ENCODE results near the gene CXorf58.
"Not testable (repeated sequence)": the region's sequence is repeated elsewhere in the genome, so short reads cannot be mapped to it uniquely, and the experiment has no call there.

The CXorf58 gene

GRCh38 chrX:23896539-23896938 lies 11.3 kb upstream of the CXorf58 start:
- H3K4me1 ChIP-seq (ENCODE audit: control insufficient read depth, insufficient read depth, low read depth, low read length); H3K14ac ChIP-seq (ENCODE audit: low read length in 2 of 2); H2AK5ac ChIP-seq (ENCODE audit: low read length, severe bottlenecking); H4K8ac ChIP-seq (ENCODE audit: low read length); H3K4me3 ChIP-seq (ENCODE audit: insufficient read depth in 1 of 2, low read depth in 1 of 2, low read length in 2 of 2); H3K79me1 ChIP-seq (replicated peaks; ENCODE audit: low read length, poor library complexity, severe bottlenecking); H3K27ac ChIP-seq (ENCODE audit: low read length, poor library complexity, severe bottlenecking); H2BK12ac ChIP-seq (ENCODE audit: low read length in 2 of 2); H2BK5ac ChIP-seq (ENCODE audit: low read depth, low read length, poor library complexity, severe bottlenecking); H2BK120ac ChIP-seq (ENCODE audit: low read depth, low read length); H2BK15ac ChIP-seq (ENCODE audit: low read depth, poor library complexity, severe bottlenecking); DNase-seq; H3K36me3 ChIP-seq (ENCODE audit: control insufficient read depth in 1 of 2, insufficient read depth in 2 of 2, low read depth in 1 of 2, low read length in 2 of 2); H2AFZ ChIP-seq (ENCODE audit: low read depth, low read length); H3K27me3 ChIP-seq (ENCODE audit: control insufficient read depth in 1 of 2, insufficient read depth in 1 of 2, low read length in 2 of 2); H4K91ac ChIP-seq (ENCODE audit: low read length); H3K4ac ChIP-seq (ENCODE audit: low read depth in 1 of 2, low read length in 2 of 2); H3K4me2 ChIP-seq (ENCODE audit: low read length, poor library complexity, severe bottlenecking); H3K9me3 ChIP-seq (ENCODE audit: control insufficient read depth, low read length); H3K18ac ChIP-seq (ENCODE audit: low read depth in 1 of 2, low read length in 2 of 2); H3K23ac ChIP-seq (ENCODE audit: low read length in 2 of 2): not testable (repeated sequence)
- 100% methylated on average over 2 of the region's 4 CpGs for WGBS
- H3K9ac ChIP-seq (ENCODE audit: low read length) = peak overlapping the region; percentile 77

DNA sequence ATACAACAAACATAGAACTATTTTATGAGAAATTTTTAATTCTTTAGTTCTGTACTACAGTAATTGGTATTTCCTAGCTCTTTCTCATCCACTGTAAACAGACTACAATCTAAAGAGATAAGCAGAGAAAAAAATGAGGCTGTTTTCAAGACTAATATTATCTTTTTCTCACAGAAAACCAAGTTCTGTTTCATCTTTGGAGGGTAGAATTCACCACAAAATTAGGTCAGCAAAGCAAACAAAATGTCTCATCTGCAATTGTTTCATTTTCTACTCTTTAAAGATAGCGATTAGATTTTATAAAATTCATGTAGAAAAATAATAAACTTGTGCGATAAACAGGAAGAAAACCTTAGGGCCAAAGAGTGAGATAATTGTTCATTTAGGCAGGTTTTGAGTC lies 10.8 kb upstream of the CXorf58 start:
- Histone ChIP-seq H3K4ac (ENCODE audit: low read depth in 1 of 2, low read length in 2 of 2) (no peak overlapping the region), H3K18ac (ENCODE audit: low read depth in 1 of 2, low read length in 2 of 2) (no peak overlapping the region), H3K36me3 (ENCODE audit: control insufficient read depth in 1 of 2, insufficient read depth in 2 of 2, low read depth in 1 of 2, low read length in 2 of 2) (no peaks in the 10 kb centered on the region), H2BK120ac (ENCODE audit: low read depth, low read length) (no peak overlapping the region), H4K8ac (ENCODE audit: low read length) (no peak overlapping the region), H3K9ac (ENCODE audit: low read length) (peak overlapping the region; percentile 77), H3K9me3 (ENCODE audit: control insufficient read depth, low read length) (no peaks in the 10 kb centered on the region), H2BK5ac (ENCODE audit: low read depth, low read length, poor library complexity, severe bottlenecking) (no peak overlapping the region), H3K79me1 (replicated peaks; ENCODE audit: low read length, poor library complexity, severe bottlenecking) (no peaks in the 10 kb centered on the region), H3K4me1 (ENCODE audit: control insufficient read depth, insufficient read depth, low read depth, low read length) (peaks cover 6% of the 10 kb centered on the region), H3K4me3 (ENCODE audit: insufficient read depth in 1 of 2, low read depth in 1 of 2, low read length in 2 of 2) (no peak overlapping the region), H2AFZ (ENCODE audit: low read depth, low read length) (no peak overlapping the region), H2AK5ac (ENCODE audit: low read length, severe bottlenecking) (no peak overlapping the region), H3K27me3 (ENCODE audit: control insufficient read depth in 1 of 2, insufficient read depth in 1 of 2, low read length in 2 of 2) (no peaks in the 10 kb centered on the region), H3K14ac (ENCODE audit: low read length in 2 of 2) (no peak overlapping the region), H3K4me2 (ENCODE audit: low read length, poor library complexity, severe bottlenecking) (no peak overlapping the region), H3K27ac (ENCODE audit: low read length, poor library complexity, severe bottlenecking) (no peak overlapping the region), H2BK12ac (ENCODE audit: low read length in 2 of 2) (no peak overlapping the region), H3K23ac (ENCODE audit: low read length in 2 of 2) (no peak overlapping the region), H4K91ac (ENCODE audit: low read length) (no peak overlapping the region), H2BK15ac (ENCODE audit: low read depth, poor library complexity, severe bottlenecking) (no peak overlapping the region)
- DNase-seq = no peak
- no CpG with 5 or more reads among the region's 2 CpGs for WGBS

- peak overlapping the region; percentile 31 for H2BK5ac ChIP-seq (ENCODE audit: low read depth, low read length, poor library complexity, severe bottlenecking)
- H2BK120ac ChIP-seq (ENCODE audit: low read depth, low read length) = no peak overlapping the region
- no peaks in the 10 kb centered on the region for H3K9me3 ChIP-seq (ENCODE audit: control insufficient read depth, low read length)
- no peak overlapping the region for H3K4me2 ChIP-seq (ENCODE audit: low read length, poor library complexity, severe bottlenecking)
- no peak overlapping the region for H4K8ac ChIP-seq (ENCODE audit: low read length)
- H2BK15ac ChIP-seq (ENCODE audit: low read depth, poor library complexity, severe bottlenecking) = no peak overlapping the region
- H2AFZ ChIP-seq (ENCODE audit: low read depth, low read length) = no peak overlapping the region
- peaks cover 1% of the 10 kb centered on the region for H3K79me1 ChIP-seq (replicated peaks; ENCODE audit: low read length, poor library complexity, severe bottlenecking)
- no peak overlapping the region for H2AK5ac ChIP-seq (ENCODE audit: low read length, severe bottlenecking)
- no peak overlapping the region for H2BK12ac ChIP-seq (ENCODE audit: low read length in 2 of 2)
- DNase-seq = peak; percentile 71
- H3K14ac ChIP-seq (ENCODE audit: low read length in 2 of 2) = no peak overlapping the region
- no peak overlapping the region for H4K91ac ChIP-seq (ENCODE audit: low read length)
- H3K36me3 ChIP-seq (ENCODE audit: control insufficient read depth in 1 of 2, insufficient read depth in 2 of 2, low read depth in 1 of 2, low read length in 2 of 2) = no peaks in the 10 kb centered on the region
- H3K4me3 ChIP-seq (ENCODE audit: insufficient read depth in 1 of 2, low read depth in 1 of 2, low read length in 2 of 2) = no peak overlapping the region
- H3K23ac ChIP-seq (ENCODE audit: low read length in 2 of 2) = no peak overlapping the region
- peak overlapping the region; percentile 78 for H3K9ac ChIP-seq (ENCODE audit: low read length)
- WGBS = 42% methylated on average over 2 of the region's 3 CpGs
- H3K27ac ChIP-seq (ENCODE audit: low read length, poor library complexity, severe bottlenecking) = peak overlapping the region; percentile 43
- no peak overlapping the region for H3K4ac ChIP-seq (ENCODE audit: low read depth in 1 of 2, low read length in 2 of 2)
- H3K4me1 ChIP-seq (ENCODE audit: control insufficient read depth, insufficient read depth, low read depth, low read length) = peaks cover 6% of the 10 kb centered on the region
- H3K18ac ChIP-seq (ENCODE audit: low read depth in 1 of 2, low read length in 2 of 2) = peak overlapping the region in 1 of 2 experiments; percentile 40
- no peaks in the 10 kb centered on the region for H3K27me3 ChIP-seq (ENCODE audit: control insufficient read depth in 1 of 2, insufficient read depth in 1 of 2, low read length in 2 of 2)
Measured at GRCh38 chrX:23898412-23898959, 9.3 kb upstream of the CXorf58 start.

DNA sequence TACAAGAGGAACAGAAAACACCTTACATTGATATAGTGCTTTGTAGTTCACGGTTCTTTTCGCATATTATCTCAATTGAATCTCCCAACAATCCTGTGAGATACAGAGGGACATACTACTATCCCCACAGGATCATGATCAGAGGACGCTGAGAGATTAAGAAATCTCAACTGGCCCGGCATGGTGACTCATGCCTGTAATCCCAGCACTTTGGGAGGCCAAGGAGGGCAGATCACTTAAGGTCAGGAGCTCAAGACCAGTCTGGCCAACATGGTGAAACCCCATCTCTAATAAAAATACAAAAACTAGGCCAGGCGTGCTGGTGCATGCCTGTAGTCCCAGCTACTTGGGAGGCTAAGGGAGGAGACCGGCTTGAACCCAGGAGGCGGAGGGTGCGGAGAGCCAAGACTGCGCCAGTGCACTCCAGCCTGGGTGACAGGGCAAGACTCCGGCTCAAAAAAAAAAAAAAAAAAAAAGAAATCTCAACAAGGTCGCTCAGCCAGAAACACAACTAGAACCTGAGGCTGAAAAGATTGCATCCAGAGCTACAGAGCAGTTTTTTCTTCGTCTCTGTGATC lies 7.5 kb upstream of the CXorf58 start:
- 60% methylated on average over 9 of the region's 12 CpGs for WGBS
- Histone ChIP-seq H3K4ac (ENCODE audit: low read depth in 1 of 2, low read length in 2 of 2) (no peak overlapping the region), H3K4me1 (ENCODE audit: control insufficient read depth, insufficient read depth, low read depth, low read length) (peaks cover 6% of the 10 kb centered on the region), H2BK15ac (ENCODE audit: low read depth, poor library complexity, severe bottlenecking) (no peak overlapping the region), H3K4me2 (ENCODE audit: low read length, poor library complexity, severe bottlenecking) (no peak overlapping the region), H3K9me3 (ENCODE audit: control insufficient read depth, low read length) (no peaks in the 10 kb centered on the region), H3K14ac (ENCODE audit: low read length in 2 of 2) (no peak overlapping the region), H4K91ac (ENCODE audit: low read length) (no peak overlapping the region), H4K8ac (ENCODE audit: low read length) (no peak overlapping the region), H2BK5ac (ENCODE audit: low read depth, low read length, poor library complexity, severe bottlenecking) (no peak overlapping the region), H3K18ac (ENCODE audit: low read depth in 1 of 2, low read length in 2 of 2) (peak overlapping the region in 1 of 2 experiments; percentile 21), H3K9ac (ENCODE audit: low read length) (peak overlapping the region; percentile 78), H3K79me1 (replicated peaks; ENCODE audit: low read length, poor library complexity, severe bottlenecking) (peaks cover 1% of the 10 kb centered on the region), H3K23ac (ENCODE audit: low read length in 2 of 2) (no peak overlapping the region), H3K4me3 (ENCODE audit: insufficient read depth in 1 of 2, low read depth in 1 of 2, low read length in 2 of 2) (no peak overlapping the region), H3K36me3 (ENCODE audit: control insufficient read depth in 1 of 2, insufficient read depth in 2 of 2, low read depth in 1 of 2, low read length in 2 of 2) (no peaks in the 10 kb centered on the region), H2AK5ac (ENCODE audit: low read length, severe bottlenecking) (no peak overlapping the region), H2BK120ac (ENCODE audit: low read depth, low read length) (no peak overlapping the region), H3K27ac (ENCODE audit: low read length, poor library complexity, severe bottlenecking) (peak overlapping the region; percentile 45), H2AFZ (ENCODE audit: low read depth, low read length) (no peak overlapping the region), H3K27me3 (ENCODE audit: control insufficient read depth in 1 of 2, insufficient read depth in 1 of 2, low read length in 2 of 2) (no peaks in the 10 kb centered on the region), H2BK12ac (ENCODE audit: low read length in 2 of 2) (no peak overlapping the region)
- DNase-seq = peak; percentile 65
